Endothelial cell of umbilical vein (primary cell): Measurements from ENCODE around the gene GPBAR1. TPM values are rescaled to one million over a fixed set of nuclear protein-coding genes. Genes with fewer than 3 reads are reported as not detected.
A peak's percentile ranks its signal among the peaks of the same experiment; 100 is the strongest.

ENCODE experiments used
- BruUV-seq: library from RNA; stranded (reverse); fragments of 400-500 nt; replicated peaks from 2 replicates; lab custom pipeline; 2021; lab: Mats Ljungman, UMichigan
- CTCF ChIA-PET: fragments of 300-600, 350-600 bp; sonication (Branson Sonifier 250); formaldehyde crosslinking; loops from one replicate; lab custom pipeline; 2021; ENCODE audit warnings: antibody characterized with exemption, inconsistent platforms; lab: Charles Lee
- POLR2A ChIA-PET: fragments of 300-600, 350-600 bp; sonication (Branson Sonifier 250); formaldehyde crosslinking; loops from one replicate; lab custom pipeline; 2021; ENCODE audit warnings: antibody characterized with exemption, inconsistent platforms; lab: Charles Lee
- DNase-seq: peaks from one replicate; pipeline ENCODE4 v3.0.0-alpha.2; 2011; ENCODE audit warnings: low read depth, low spot score
- FAIRE-seq: peaks from 2 replicates; lab custom pipeline; 2011; peaks lifted over from hg19 to GRCh38; lab: Jason Lieb, UNC
- H2AFZ ChIP-seq: 2 replicates; pipeline ENCODE4 v1.6.0; 2012; ENCODE audit warnings: low read depth, low read length, control low read depth, inconsistent platforms
- H3K27ac ChIP-seq: 2 replicates; pipeline ENCODE4 v1.5.1; 2011; ENCODE audit warnings: low read depth, mild to moderate bottlenecking, control low read depth, low read length, moderate library complexity; ENCODE audit not compliant: insufficient read depth
- H3K27me3 ChIP-seq, 2 experiments: 2 replicates each; pipeline versions ENCODE4 v1.6.0 to v1.6.1; 2011; ENCODE audit warnings: low read length in 2 of 2, mixed read lengths in 1 of 2; ENCODE audit not compliant: control insufficient read depth in 2 of 2, insufficient read depth in 2 of 2
- H3K36me3 ChIP-seq, 2 experiments: 2 replicates in 1 of 2; 3 replicates in 1 of 2; pipeline ENCODE4 v1.5.1; 2011; ENCODE audit warnings: low read length in 2 of 2, mild to moderate bottlenecking in 1 of 2, moderate library complexity in 1 of 2; ENCODE audit not compliant: control insufficient read depth in 2 of 2, insufficient read depth in 2 of 2; ENCODE audit errors: extremely low read depth in 1 of 2
- H3K4me1 ChIP-seq: 3 replicates; pipeline ENCODE4 v1.5.1; 2011; ENCODE audit warnings: mild to moderate bottlenecking, low read length; ENCODE audit not compliant: control insufficient read depth, insufficient read depth; ENCODE audit errors: extremely low read depth
- H3K4me2 ChIP-seq: 2 replicates; pipeline ENCODE4 v1.6.1; 2011; ENCODE audit warnings: low read length, control low read depth, mixed read lengths; ENCODE audit not compliant: insufficient read depth
- H3K4me3 ChIP-seq, 3 experiments: fragments of 200-600 bp in 1 of 3; sonication (generic), shearing (Covaris generic) in 1 of 3; replicated peaks in 1 of 3; 2 replicates each; pipeline ENCODE4 v1.5.1; 2011 to 2016; ENCODE audit warnings: control low read depth in 3 of 3, low read length in 3 of 3, mild to moderate bottlenecking in 2 of 3, inconsistent platforms in 1 of 3, low read depth in 1 of 3, moderate library complexity in 1 of 3; ENCODE audit not compliant: insufficient read depth in 1 of 3
- H3K79me2 ChIP-seq: 2 replicates; pipeline ENCODE4 v1.6.0; 2012; ENCODE audit warnings: low read length, inconsistent platforms; ENCODE audit not compliant: control insufficient read depth, insufficient read depth
- H3K9ac ChIP-seq: replicated peaks from 2 replicates; pipeline ENCODE3; 2011; ENCODE audit warnings: low read length, control low read depth; ENCODE audit not compliant: insufficient read depth; ENCODE audit errors: extremely low read depth
- H3K9me1 ChIP-seq: replicated peaks from 3 replicates; pipeline ENCODE4 v1.6.0; 2011; ENCODE audit warnings: mild to moderate bottlenecking, low read length; ENCODE audit not compliant: control insufficient read depth, insufficient read depth; ENCODE audit errors: extremely low read depth
- H3K9me3 ChIP-seq: replicated peaks from 2 replicates; pipeline ENCODE4 v1.5.1; 2012; ENCODE audit warnings: low read length, inconsistent platforms; ENCODE audit not compliant: control insufficient read depth, insufficient read depth
- H4K20me1 ChIP-seq: replicated peaks from 2 replicates; pipeline ENCODE3; 2011; ENCODE audit warnings: mild to moderate bottlenecking, low read length; ENCODE audit not compliant: control insufficient read depth, insufficient read depth; ENCODE audit errors: extremely low read depth
- CTCF ChIP-seq, 2 donors: IDR thresholded peaks; 1 replicate in 1 of 2; 2 replicates in 1 of 2; pipeline ENCODE4 v1.5.1; 2011; ENCODE audit warnings: low read length in 2 of 2, mild to moderate bottlenecking in 2 of 2, moderate library complexity in 2 of 2, control low read depth in 1 of 2, inconsistent platforms in 1 of 2, low read depth in 1 of 2; ENCODE audit not compliant: insufficient read depth in 1 of 2; ENCODE audit errors: extremely low read depth in 1 of 2
- EZH2 ChIP-seq: IDR thresholded peaks from 2 replicates; pipeline ENCODE4 v1.6.1; 2012; ENCODE audit warnings: borderline replicate concordance, low read depth, mild to moderate bottlenecking, moderate library complexity, low read length, inconsistent platforms; ENCODE audit not compliant: severe bottlenecking
- FOS ChIP-seq: IDR thresholded peaks from 2 replicates; pipeline ENCODE4 v1.6.1; 2011; ENCODE audit warnings: mild to moderate bottlenecking, low read length, moderate library complexity, borderline replicate concordance; ENCODE audit not compliant: insufficient read depth
- GATA2 ChIP-seq: IDR thresholded peaks from 2 replicates; pipeline ENCODE4 v1.7.0; 2011; ENCODE audit warnings: low read depth, mild to moderate bottlenecking, moderate library complexity, mixed read lengths, low read length; ENCODE audit not compliant: insufficient read length, insufficient read depth
- JUN ChIP-seq: IDR thresholded peaks from 2 replicates; pipeline ENCODE4 v1.6.1; 2011; ENCODE audit warnings: borderline replicate concordance, low read depth; ENCODE audit not compliant: insufficient read length, insufficient read depth
- MAX ChIP-seq: IDR thresholded peaks from 2 replicates; pipeline ENCODE4 v1.6.1; 2011; ENCODE audit not compliant: insufficient read depth, insufficient read length
- MYC ChIP-seq: IDR thresholded peaks from one replicate; pipeline ENCODE4 v1.6.1; 2011; ENCODE audit warnings: mild to moderate bottlenecking, low read depth, low read length
- POLR2A ChIP-seq: IDR thresholded peaks from 2 replicates; pipeline ENCODE4 v1.6.1; 2012; ENCODE audit warnings: low read depth, mild to moderate bottlenecking, control low read depth, low read length
- POLR2AphosphoS5 ChIP-seq: IDR thresholded peaks from 2 replicates; pipeline ENCODE4 v1.6.1; 2012; ENCODE audit warnings: low read depth, mild to moderate bottlenecking, control low read depth, low read length, moderate library complexity; ENCODE audit not compliant: insufficient read depth
- dilution Hi-C: fragments of 300-500 bp; cut with MboI; formaldehyde crosslinking; loops from one replicate; pipeline ENCODE4 v1.15.0; 2019; ENCODE audit warnings: low sequenced_read_pairs; ENCODE audit not compliant: extremely low pct_ligation_motif_present
- intact Hi-C: fragments of 100-400 bp; cut with micrococcal nuclease; formaldehyde crosslinking; loops from one replicate; pipeline ENCODE4 v1.10.0; 2022
- polyA plus RNA-seq, 4 experiments: library from polyadenylated mRNA; depleted of rRNA in 3 of 4; stranded (reverse) in 3 of 4; unstranded in 1 of 4; fragments of >200 nt; gene quantifications; 2 replicates each; pipeline versions ENCODE4 v1.2.1 to v1.2.3, GENCODE V29; 2011 to 2012; ENCODE audit warnings: missing spikeins in 1 of 4
- total RNA-seq: library from RNA; stranded (reverse); gene quantifications from 2 replicates; pipeline ENCODE4 v1.2.3, GENCODE V29; 2021

The GPBAR1 gene
- total and polyA plus RNA-seq, 2 donors (not counting 3 experiments of a cell fraction or from before 2014, with no cell fraction given): 0.14 to 0.75 TPM

GRCh38 chr2:218263817-218264641 lies 3.2 kb downstream of the GPBAR1 start:
- dilution Hi-C loops: no loop called here
- no peak overlapping the region for H3K4me2 ChIP-seq
- H3K4me3 ChIP-seq: no peak overlapping the region
- no peak overlapping the region for H3K9ac ChIP-seq
- H3K27me3 ChIP-seq: no peaks in the 10 kb centered on the region
- no peak overlapping the region for H2AFZ ChIP-seq
- H3K27ac ChIP-seq: no peak overlapping the region
- POLR2A ChIA-PET: no interaction called here
- peaks cover 0 to 37% of the 10 kb centered on the region in 2 experiments for H3K36me3 ChIP-seq
- no peaks in the 10 kb centered on the region for H3K9me1 ChIP-seq
- TF ChIP-seq POLR2A (no peak), CTCF (IDR thresholded peaks at IDR 0.05; ENCODE audit: extremely low read depth in 1 of 2, insufficient read depth in 1 of 2, low read depth in 1 of 2, low read length in 2 of 2) (peak in 1 of 2 donors; percentile 3)
- no TSS peak for BruUV-seq
- FAIRE-seq (no peak), DNase-seq (no peak)
- peaks cover 9% of the 10 kb centered on the region for H3K4me1 ChIP-seq
- no peaks in the 10 kb centered on the region for H4K20me1 ChIP-seq
- CTCF ChIA-PET: no interaction called here
- intact Hi-C loops: no loop called here
- peaks cover under 1% of the 10 kb centered on the region for H3K79me2 ChIP-seq
- H3K9me3 ChIP-seq: no peaks in the 10 kb centered on the region

- H3K27ac ChIP-seq: no peak overlapping the region
- H4K20me1 ChIP-seq: no peaks in the 10 kb centered on the region
- peaks cover 5% of the 10 kb centered on the region for H3K4me1 ChIP-seq
- dilution Hi-C loops: no loop called here
- H3K9ac ChIP-seq: no peak overlapping the region
- DNase-seq (no peak), FAIRE-seq (no peak)
- ChIA-PET CTCF (interaction anchor here (1.6 kb wide), 1 partner anchor 8 kb away, joined by 7 read pairs; no protein-coding TSS in a partner anchor), POLR2A (no interaction called here)
- H3K27me3 ChIP-seq: no peaks in the 10 kb centered on the region
- H3K4me2 ChIP-seq: no peak overlapping the region
- H3K9me1 ChIP-seq: no peaks in the 10 kb centered on the region
- peaks cover 7% of the 10 kb centered on the region for H3K79me2 ChIP-seq
- H3K36me3 ChIP-seq: peaks cover 0 to 37% of the 10 kb centered on the region in 2 experiments
- intact Hi-C loops: no loop called here
- H3K4me3 ChIP-seq: no peak overlapping the region
- TF ChIP-seq JUN (no peak), MYC (no peak), FOS (no peak), POLR2A (no peak), MAX (no peak), CTCF (IDR thresholded peaks at IDR 0.05; ENCODE audit: extremely low read depth in 1 of 2, insufficient read depth in 1 of 2, low read depth in 1 of 2, low read length in 2 of 2) (no peak), POLR2AphosphoS5 (no peak), EZH2 (no peak), GATA2 (no peak)
- no peak overlapping the region for H2AFZ ChIP-seq
- H3K9me3 ChIP-seq: no peaks in the 10 kb centered on the region
- no TSS peak for BruUV-seq
These were observed 4.2 kb downstream of the GPBAR1 start for GRCh38 chr2:218264773-218265561.
